ACC112 (cell line): ENCODE data around the gene TNFRSF1B.
"Not testable (repeated sequence)": the region's sequence is repeated elsewhere in the genome, so short reads cannot be mapped to it uniquely, and the experiment has no call there.

ENCODE experiments used
- H2AFZ ChIP-seq: fragments of 200-600 bp; sonication (generic); one replicate; pipeline ENCODE4 v1.6.0; 2017; ENCODE audit warnings: antibody characterized with exemption, low read length; ENCODE audit not compliant: unreplicated experiment
- H3K27ac ChIP-seq: fragments of 200-600 bp; sonication (generic); 2 replicates; pipeline ENCODE4 v1.5.1; 2014; ENCODE audit warnings: low read depth, mild to moderate bottlenecking, antibody characterized with exemption, low read length, moderate library complexity
- H3K27me3 ChIP-seq: fragments of 200-600 bp; sonication (generic); 2 replicates; pipeline ENCODE4 v1.6.1; 2014; ENCODE audit warnings: mild to moderate bottlenecking, antibody characterized with exemption, low read length, moderate library complexity, mixed read lengths; ENCODE audit not compliant: insufficient read depth
- H3K36me3 ChIP-seq: fragments of 200-600 bp; sonication (generic); 2 replicates; pipeline ENCODE4 v1.6.1; 2016; ENCODE audit warnings: mild to moderate bottlenecking, antibody characterized with exemption, low read length, moderate library complexity, mixed read lengths; ENCODE audit not compliant: insufficient read depth
- H3K4me1 ChIP-seq: fragments of 200-600 bp; sonication (generic); one replicate; pipeline ENCODE4 v1.6.1; 2016; ENCODE audit warnings: low read length, mixed read lengths; ENCODE audit not compliant: insufficient read depth, unreplicated experiment, control insufficient read depth
- H3K4me3 ChIP-seq: fragments of 200-600 bp; sonication (generic); 2 replicates; pipeline ENCODE4 v1.5.1; 2014; ENCODE audit warnings: mild to moderate bottlenecking, low read depth, low read length
- H3K79me2 ChIP-seq: fragments of 200-600 bp; sonication (generic); one replicate; pipeline ENCODE4 v1.6.0; 2016; ENCODE audit warnings: low read length; ENCODE audit not compliant: control insufficient read depth, unreplicated experiment, insufficient read depth

The TNFRSF1B gene

GRCh38 chr1:12204754-12205658, 38.2 kb downstream of the TNFRSF1B start:
- Histone ChIP-seq H3K27ac (no peak overlapping the region), H3K79me2 (no peaks in the 10 kb centered on the region), H3K4me3 (no peak overlapping the region), H3K27me3 (no peaks in the 10 kb centered on the region), H3K36me3 (0 out of 2 replicates have a peak, but pooled peaks cover 3% of the 10 kb centered on the region), H3K4me1 (no peaks in the 10 kb centered on the region), H2AFZ (no peak overlapping the region)

GRCh38 chr1:12206238-12206637, 39.4 kb downstream of the TNFRSF1B start:
- Histone ChIP-seq H2AFZ (no peak overlapping the region), H3K4me3 (no peak overlapping the region), H3K4me1 (no peaks in the 10 kb centered on the region), H3K79me2 (no peaks in the 10 kb centered on the region), H3K36me3 (0 out of 2 replicates have a peak, but pooled peaks cover 3% of the 10 kb centered on the region), H3K27me3 (no peaks in the 10 kb centered on the region), H3K27ac (no peak overlapping the region)

- 0 out of 2 replicates have a peak, but pooled peaks cover 3% of the 10 kb centered on the region for H3K36me3 ChIP-seq
- no peaks in the 10 kb centered on the region for H3K79me2 ChIP-seq
These were observed 40.1 kb downstream of the TNFRSF1B start for GRCh38 chr1:12206792-12207424.

GRCh38 chr1:12208271-12208670, 41.5 kb downstream of the TNFRSF1B start:
- no peaks in the 10 kb centered on the region for H3K27me3 ChIP-seq
- H3K4me3 ChIP-seq, result no peak overlapping the region
- no peaks in the 10 kb centered on the region for H3K4me1 ChIP-seq
- no peaks in the 10 kb centered on the region for H3K36me3 ChIP-seq
- no peak overlapping the region for H3K27ac ChIP-seq
- H2AFZ ChIP-seq, result no peak overlapping the region
- no peaks in the 10 kb centered on the region for H3K79me2 ChIP-seq

More at GRCh38 chr1:12206792-12207424, 40.1 kb downstream of the TNFRSF1B start:
- Histone ChIP-seq H3K27ac (no peak overlapping the region), H3K4me1 (no peaks in the 10 kb centered on the region), H3K4me3 (no peak overlapping the region), H2AFZ (no peak overlapping the region), H3K27me3 (no peaks in the 10 kb centered on the region)

GRCh38 chr1:12208764-12209494, 42.1 kb downstream of the TNFRSF1B start:
- H3K36me3 ChIP-seq, result no peaks in the 10 kb centered on the region
- no peak overlapping the region for H3K4me3 ChIP-seq
- H3K79me2 ChIP-seq, result no peaks in the 10 kb centered on the region
- no peak overlapping the region for H3K27ac ChIP-seq
- no peaks in the 10 kb centered on the region for H3K27me3 ChIP-seq
- no peak overlapping the region for H2AFZ ChIP-seq
- H3K4me1 ChIP-seq, result no peaks in the 10 kb centered on the region

GRCh38 chr1:12209495-12209832, 42.7 kb downstream of the TNFRSF1B start:
- H3K27me3 ChIP-seq, result peaks cover 4% of the 10 kb centered on the region; the same call in 1 of the 2 replicates
- no peaks in the 10 kb centered on the region for H3K4me1 ChIP-seq
- H3K79me2 ChIP-seq, result no peaks in the 10 kb centered on the region
- no peak overlapping the region for H3K4me3 ChIP-seq
- no peak overlapping the region for H3K27ac ChIP-seq
- H3K36me3 ChIP-seq, result no peaks in the 10 kb centered on the region
- H2AFZ ChIP-seq, result no peak overlapping the region

- no peaks in the 10 kb centered on the region for H3K36me3 ChIP-seq
- no peaks in the 10 kb centered on the region for H3K4me1 ChIP-seq
- no peaks in the 10 kb centered on the region for H3K79me2 ChIP-seq
- H3K4me3 ChIP-seq, result no peak overlapping the region
- H3K27ac ChIP-seq, result no peak overlapping the region
- peaks cover 19% of the 10 kb centered on the region; the same call in 1 of the 2 replicates for H3K27me3 ChIP-seq
- H2AFZ ChIP-seq, result no peak overlapping the region
These were observed 48.5 kb downstream of the TNFRSF1B start for GRCh38 chr1:12215118-12215961.

- no peaks in the 10 kb centered on the region for H3K79me2 ChIP-seq
- no peak overlapping the region for H3K27ac ChIP-seq
- H3K4me1 ChIP-seq, result no peaks in the 10 kb centered on the region
- H3K27me3 ChIP-seq, result peaks cover 13% of the 10 kb centered on the region; the same call in 1 of the 2 replicates
- no peaks in the 10 kb centered on the region for H3K36me3 ChIP-seq
- no peak overlapping the region for H2AFZ ChIP-seq
- H3K4me3 ChIP-seq, result no peak overlapping the region
These were observed 53.0 kb downstream of the TNFRSF1B start for GRCh38 chr1:12219800-12220199.

- no peaks in the 10 kb centered on the region for H3K4me1 ChIP-seq
- H2AFZ ChIP-seq, result no peak overlapping the region
- no peaks in the 10 kb centered on the region for H3K36me3 ChIP-seq
- H3K27me3 ChIP-seq, result peaks cover 6% of the 10 kb centered on the region; the same call in 1 of the 2 replicates
- H3K27ac ChIP-seq, result no peak overlapping the region
- H3K79me2 ChIP-seq, result no peaks in the 10 kb centered on the region
- H3K4me3 ChIP-seq, result no peak overlapping the region
These were observed 54.1 kb downstream of the TNFRSF1B start for GRCh38 chr1:12220890-12221289.

- H2AFZ ChIP-seq, H3K36me3 ChIP-seq, H3K4me3 ChIP-seq, H3K79me2 ChIP-seq, H3K4me1 ChIP-seq, H3K27me3 ChIP-seq, H3K27ac ChIP-seq: not testable (repeated sequence)
These were observed 55.9 kb downstream of the TNFRSF1B start for GRCh38 chr1:12222700-12223099.
